ENCODE results near the gene CDH2.
"Not testable (repeated sequence)": the region's sequence is repeated elsewhere in the genome, so short reads cannot be mapped to it uniquely, and the experiment has no call there.

CDH2 gene

DNA sequence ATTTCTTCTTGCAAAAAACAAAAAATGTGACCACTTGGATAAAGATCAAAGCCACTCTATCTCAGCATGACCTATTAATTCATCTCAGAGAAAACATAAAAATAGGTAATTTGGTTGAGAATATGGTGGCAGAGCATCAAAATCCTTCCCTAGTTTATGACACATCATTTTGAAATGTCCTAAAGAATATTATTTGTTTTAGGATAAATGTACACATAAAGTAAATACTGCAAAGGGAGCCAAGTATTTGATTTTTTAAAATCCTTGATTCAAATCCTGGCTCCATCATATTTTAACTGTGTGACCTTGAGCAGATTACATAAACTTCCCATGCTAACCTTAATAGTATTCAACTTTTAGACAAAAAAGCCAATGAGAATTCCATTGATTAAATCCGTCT is 206.6 kb downstream of the CDH2 start:
- no peak for DNase-seq

- no peak for DNase-seq
These were observed 207.7 kb downstream of the CDH2 start for GRCh38 chr18:27969206-27969605.

- no peak for DNase-seq
These were observed 208.8 kb downstream of the CDH2 start for GRCh38 chr18:27967913-27968824.

- no peak for DNase-seq
These were observed 210.0 kb downstream of the CDH2 start for GRCh38 chr18:27966881-27967280.

GRCh38 chr18:27964811-27965210 is 212.1 kb downstream of the CDH2 start:
- DNase-seq: no peak

DNA sequence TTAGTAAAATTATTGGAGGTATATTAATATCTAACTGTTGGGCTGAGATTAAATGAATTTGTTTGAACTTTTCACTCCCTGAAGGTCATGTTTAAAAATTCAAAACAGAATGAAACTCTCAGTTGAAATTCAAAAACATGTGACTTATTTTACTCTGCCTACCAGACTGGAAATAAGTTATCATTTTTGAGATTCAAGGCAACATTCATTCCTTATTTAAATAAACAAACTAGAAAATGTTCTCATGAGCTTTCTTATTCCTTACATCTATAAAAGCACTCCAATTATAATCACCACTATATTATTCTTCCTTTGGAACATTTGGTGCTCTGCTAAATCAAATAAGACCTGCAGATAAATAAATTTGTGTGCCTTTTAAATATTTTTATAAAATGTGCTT is 217.8 kb downstream of the CDH2 start:
- no peak for DNase-seq

DNA sequence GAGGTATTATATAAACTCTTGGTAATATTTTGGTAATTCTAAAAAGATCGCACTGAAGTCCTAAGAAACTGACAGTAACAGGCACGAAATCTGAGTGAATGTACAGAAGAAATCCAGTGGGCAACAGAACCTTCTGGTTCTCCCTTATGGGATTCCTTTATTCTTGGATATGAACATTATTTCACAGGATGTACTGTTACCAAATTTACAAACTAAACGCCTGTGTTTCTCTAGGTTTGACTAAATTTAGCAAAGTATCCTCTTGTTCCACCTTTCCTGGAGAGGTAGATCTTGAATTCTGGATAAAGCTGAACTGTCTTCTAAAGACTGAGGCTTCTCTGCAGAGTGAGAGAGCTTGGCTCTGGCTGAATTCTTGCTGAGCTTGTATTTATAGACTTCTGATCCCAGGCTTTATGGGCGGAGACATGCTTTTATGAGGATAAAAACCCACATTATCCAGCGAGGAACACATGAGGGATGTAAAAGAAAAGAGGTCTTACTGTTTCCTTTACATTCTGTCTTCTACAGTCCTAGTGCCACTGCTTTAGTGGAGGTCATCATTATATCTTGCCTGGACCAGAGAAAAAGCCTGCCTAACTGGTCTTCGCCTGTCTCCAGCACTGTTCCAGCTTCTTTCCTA is 220.8 kb downstream of the CDH2 start:
- no peak for DNase-seq

- no peak for DNase-seq
These were observed 222.7 kb downstream of the CDH2 start for GRCh38 chr18:27954226-27954625.

DNA sequence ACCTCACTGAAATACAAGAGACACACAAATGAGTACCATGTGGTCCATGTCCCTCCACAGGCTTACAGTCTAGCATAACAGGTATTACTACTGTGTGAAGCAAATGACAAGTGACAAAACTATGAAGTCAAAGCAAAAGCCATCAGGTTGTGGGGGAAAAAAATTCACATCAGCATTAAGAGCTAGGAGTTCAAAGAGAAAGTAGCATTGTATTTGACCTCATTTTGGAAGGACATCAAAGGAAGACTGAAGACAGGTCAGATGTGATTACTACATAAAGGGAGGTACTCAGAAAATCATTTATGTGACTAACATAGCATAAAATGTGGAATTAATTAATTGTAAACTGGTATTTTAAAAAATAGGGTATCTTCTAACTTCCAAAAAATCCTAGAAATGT is 224.2 kb downstream of the CDH2 start:
- DNase-seq: no peak

- no peak for DNase-seq
These were observed 226.2 kb downstream of the CDH2 start for GRCh38 chr18:27950648-27951228.

- no peak for DNase-seq
These were observed 227.9 kb downstream of the CDH2 start for GRCh38 chr18:27948986-27949385.

DNA sequence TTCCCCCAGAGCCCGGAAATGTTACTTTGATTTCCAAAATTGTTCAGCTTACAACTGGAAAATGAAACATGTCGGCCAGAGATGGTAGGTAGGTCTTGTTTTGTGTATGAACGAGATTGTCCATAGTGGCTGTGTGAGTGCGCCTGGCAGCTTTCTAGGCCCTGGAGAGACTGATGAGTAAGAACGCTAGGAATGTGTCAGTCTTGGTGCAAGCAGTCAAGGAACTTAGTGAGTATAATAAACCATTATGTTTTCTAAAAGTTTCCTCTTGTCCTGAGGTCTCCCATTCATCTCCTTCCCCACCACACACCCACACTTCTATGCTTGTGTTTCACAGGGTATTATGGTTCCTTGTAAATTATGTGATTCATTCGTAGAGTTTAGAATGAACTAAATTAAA is 234.2 kb downstream of the CDH2 start:
- no peak for DNase-seq

DNA sequence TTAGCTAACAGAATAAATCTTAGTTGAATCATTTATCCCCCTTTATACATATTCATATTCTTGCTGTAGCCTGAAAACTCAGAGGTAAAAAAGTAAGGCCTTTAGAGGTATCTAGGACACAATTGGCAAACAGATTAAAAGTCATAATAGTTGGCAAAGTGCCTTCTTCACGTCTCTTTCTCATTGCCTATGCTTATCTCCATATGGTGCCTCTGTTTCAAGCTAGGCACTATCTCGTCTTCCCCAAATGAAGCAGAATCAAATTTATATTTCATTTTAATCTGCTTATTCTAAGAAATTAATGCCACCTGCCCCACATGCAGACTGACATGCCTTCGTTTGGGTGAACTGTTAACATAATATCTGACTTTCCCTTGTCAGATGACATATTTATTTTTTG is 245.4 kb downstream of the CDH2 start:
- no peak for DNase-seq

- DNase-seq: no peak
These were observed 254.2 kb downstream of the CDH2 start for GRCh38 chr18:27922780-27923179.

DNA sequence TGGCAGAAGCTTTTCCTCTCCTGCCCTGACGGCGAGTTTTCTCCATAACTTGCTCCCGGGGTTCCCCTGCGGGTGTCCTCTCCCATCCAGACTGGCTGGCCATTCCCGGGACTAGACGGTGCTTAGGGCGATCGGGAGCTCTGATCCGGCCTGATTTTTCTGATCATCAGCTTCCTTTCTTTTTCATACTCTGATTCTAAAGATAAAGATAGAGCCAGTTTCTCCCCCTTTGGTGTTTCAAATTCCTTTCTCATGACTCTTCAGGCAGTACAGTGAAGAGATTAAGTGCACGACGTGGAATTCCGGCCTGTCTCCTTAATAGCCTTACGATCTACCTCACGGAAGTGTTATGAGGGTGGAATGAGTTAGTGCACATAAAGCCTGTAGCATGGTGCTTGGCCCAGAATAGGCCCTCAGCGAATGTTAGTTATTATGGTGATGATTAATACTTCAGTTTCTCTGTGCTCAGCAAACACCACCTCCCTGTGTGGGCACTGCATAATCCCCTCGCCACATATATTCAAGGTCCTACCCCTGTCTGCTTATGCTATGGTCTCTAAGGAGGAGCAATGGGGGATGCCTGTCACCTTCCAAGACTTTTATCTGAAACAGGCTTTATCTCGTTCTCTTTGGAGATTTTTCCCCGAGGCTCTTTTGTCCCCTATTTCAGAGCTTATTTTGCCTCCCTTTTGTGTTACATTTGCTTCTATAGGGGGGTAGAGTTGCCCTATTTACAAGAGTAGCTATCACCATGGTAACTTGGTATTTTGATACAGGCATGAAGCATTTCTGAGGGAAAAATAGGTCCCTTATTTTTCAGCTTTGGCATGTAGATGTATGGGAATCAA is 254.8 kb downstream of the CDH2 start:
- no peak for DNase-seq

DNA sequence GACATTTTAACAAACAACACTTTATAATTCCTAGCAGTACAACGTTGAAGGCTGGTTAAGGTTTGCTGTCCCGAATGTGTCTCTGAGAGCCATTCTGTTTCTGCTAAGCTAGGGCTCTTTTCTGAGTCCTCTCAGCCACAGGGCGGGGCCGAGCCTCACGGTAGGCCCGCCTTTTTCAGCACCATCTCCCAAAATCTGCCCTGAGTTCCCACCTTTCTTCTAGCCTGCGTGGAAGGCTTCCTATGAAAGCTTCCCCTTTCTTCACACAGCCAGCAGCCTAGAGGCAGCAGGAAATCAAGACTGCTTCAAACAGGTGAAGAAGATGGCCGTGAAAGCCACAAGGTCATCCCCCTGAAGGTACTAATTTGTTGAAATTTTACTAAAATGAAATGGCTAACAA is 255.5 kb downstream of the CDH2 start:
- no peak for DNase-seq

GRCh38 chr18:27920836-27921235 is 256.1 kb downstream of the CDH2 start:
- no peak for DNase-seq

- DNase-seq: not testable (repeated sequence)
These were observed 270.7 kb downstream of the CDH2 start for GRCh38 chr18:27906189-27906588.

GRCh38 chr18:27903906-27904305 is 273.0 kb downstream of the CDH2 start:
- no peak for DNase-seq

DNA sequence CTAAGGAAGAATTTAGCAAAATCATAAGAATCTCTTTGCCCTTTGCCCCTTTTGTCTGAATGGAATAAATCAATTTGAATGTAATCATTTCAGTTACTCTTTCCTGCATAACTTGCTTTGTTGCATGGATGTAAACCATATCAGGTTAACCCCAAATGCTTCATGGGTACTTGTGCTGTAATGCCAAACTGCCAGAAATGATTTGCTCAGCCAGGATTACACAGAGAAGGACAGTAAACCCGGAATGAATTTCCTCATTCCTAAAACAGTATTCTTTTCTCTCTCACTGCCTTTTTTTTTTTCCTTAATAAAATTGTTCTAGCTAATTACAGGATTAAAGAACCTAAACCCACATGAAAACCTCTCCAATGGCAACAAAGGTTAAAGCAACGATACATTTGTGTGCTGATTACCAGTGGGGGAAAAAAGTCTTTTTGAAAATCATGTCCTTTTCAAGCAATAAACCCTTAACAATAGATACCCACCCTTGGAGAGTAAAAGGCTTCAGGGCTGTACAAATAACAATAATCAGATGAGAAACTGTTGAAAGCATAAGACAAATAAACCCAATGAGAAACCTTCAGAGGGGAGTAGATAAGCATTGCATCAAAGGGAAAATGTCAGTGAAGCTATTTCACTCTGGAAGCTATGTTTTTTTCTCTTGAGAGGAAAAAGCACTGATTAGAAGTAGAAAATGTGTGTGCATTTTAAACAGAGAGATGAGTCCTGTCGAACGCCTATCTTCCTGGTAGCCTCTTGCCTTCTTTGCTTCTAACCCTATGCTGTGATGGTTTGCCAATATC is 275.3 kb downstream of the CDH2 start:
- no peak for DNase-seq
